HG02759 (cell line): ENCODE data around the gene KCTD19.

ENCODE experiments used
- ATAC-seq: cut with Tn5 transposase; IDR thresholded peaks from one replicate; pipeline ENCODE4 v1.9.1; 2021; ENCODE audit warnings: mild to moderate bottlenecking, moderate library complexity; ENCODE audit not compliant: unreplicated experiment

Gene KCTD19

GRCh38 chr16:67326115-67326471 lies 448 bp downstream of the KCTD19 start:
- ATAC-seq = no peak

- ATAC-seq = no peak
These were observed 8.7 kb downstream of the KCTD19 start for GRCh38 chr16:67317853-67318252.

- ATAC-seq = no peak
These were observed 13.8 kb downstream of the KCTD19 start for GRCh38 chr16:67312719-67313118.

GRCh38 chr16:67311607-67312488 lies 14.7 kb downstream of the KCTD19 start:
- peak; percentile 89 for ATAC-seq

GRCh38 chr16:67310561-67310960 lies 16.0 kb downstream of the KCTD19 start:
- no peak for ATAC-seq

- no peak for ATAC-seq
These were observed 21.1 kb downstream of the KCTD19 start for GRCh38 chr16:67305216-67306071.

- ATAC-seq = no peak
These were observed 22.5 kb downstream of the KCTD19 start for GRCh38 chr16:67304020-67304419.

GRCh38 chr16:67302970-67303369 lies 23.6 kb downstream of the KCTD19 start:
- no peak for ATAC-seq

- ATAC-seq = no peak
These were observed 24.5 kb downstream of the KCTD19 start for GRCh38 chr16:67302076-67302475.

- no peak for ATAC-seq
These were observed 25.3 kb downstream of the KCTD19 start for GRCh38 chr16:67301080-67301782.

GRCh38 chr16:67299269-67299668 lies 27.3 kb downstream of the KCTD19 start:
- ATAC-seq = no peak

- ATAC-seq = no peak
These were observed 28.3 kb downstream of the KCTD19 start for GRCh38 chr16:67298277-67298676.

GRCh38 chr16:67296420-67296819 lies 30.1 kb downstream of the KCTD19 start:
- no peak for ATAC-seq

- no peak for ATAC-seq
These were observed 31.6 kb downstream of the KCTD19 start for GRCh38 chr16:67294938-67295361.

- no peak for ATAC-seq
These were observed 32.3 kb downstream of the KCTD19 start for GRCh38 chr16:67294171-67294757.

GRCh38 chr16:67291461-67291860 lies 35.1 kb downstream of the KCTD19 start:
- ATAC-seq = no peak

GRCh38 chr16:67287960-67288359 lies 38.6 kb downstream of the KCTD19 start:
- no peak for ATAC-seq

GRCh38 chr16:67286441-67287235 lies 39.9 kb downstream of the KCTD19 start:
- ATAC-seq = no peak

- ATAC-seq = no peak
These were observed 41.6 kb downstream of the KCTD19 start for GRCh38 chr16:67284699-67285646.
